SKM-1 (cell line): ENCODE measurements around the gene GIPC1.
"Not testable (repeated sequence)": the region's sequence is repeated elsewhere in the genome, so short reads cannot be mapped to it uniquely, and the experiment has no call there.

Source experiments
- DNase-seq: peaks from one replicate; lab custom pipeline; 2025; ENCODE audit not compliant: unreplicated experiment; lab: John Stamatoyannopoulos, UW

The GIPC1 gene

DNA sequence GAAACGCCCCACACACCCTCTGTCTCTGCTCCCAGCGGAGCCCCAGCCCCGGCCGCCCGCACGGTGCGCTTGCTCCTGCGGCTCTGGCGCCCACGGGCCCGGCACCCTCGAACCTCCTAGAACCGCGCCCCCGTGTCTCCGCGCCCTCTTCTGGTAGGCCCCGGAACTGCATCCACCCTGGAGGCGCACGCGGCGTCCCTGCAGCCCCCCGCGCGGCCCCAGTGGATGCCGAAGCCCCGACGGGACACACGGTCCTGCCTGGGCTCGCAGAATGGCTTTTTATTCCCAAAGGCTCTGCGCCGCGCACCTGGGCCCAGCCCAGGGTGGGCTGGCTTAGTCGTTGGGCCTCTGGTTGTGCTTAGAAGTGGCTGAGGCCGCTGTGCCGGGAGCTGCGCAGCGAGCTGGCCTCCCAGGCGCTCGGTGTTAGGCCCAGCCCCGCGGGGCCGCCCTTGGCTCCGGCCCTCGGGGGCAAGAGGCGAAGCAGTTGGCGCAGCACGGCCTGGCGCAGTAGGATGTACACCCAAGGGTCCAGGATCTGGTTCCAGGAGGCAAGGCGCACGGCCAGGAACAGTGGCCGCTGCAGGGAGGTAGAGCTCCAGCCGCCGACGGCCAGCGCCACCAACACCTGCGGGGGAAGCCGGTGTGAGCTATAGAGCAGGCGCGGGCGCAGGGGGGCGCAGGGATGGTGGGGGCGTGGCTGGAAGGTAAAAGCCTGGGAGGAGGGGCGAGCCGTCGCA, 23.6 kb downstream of the GIPC1 start:
- no peak for DNase-seq

DNA sequence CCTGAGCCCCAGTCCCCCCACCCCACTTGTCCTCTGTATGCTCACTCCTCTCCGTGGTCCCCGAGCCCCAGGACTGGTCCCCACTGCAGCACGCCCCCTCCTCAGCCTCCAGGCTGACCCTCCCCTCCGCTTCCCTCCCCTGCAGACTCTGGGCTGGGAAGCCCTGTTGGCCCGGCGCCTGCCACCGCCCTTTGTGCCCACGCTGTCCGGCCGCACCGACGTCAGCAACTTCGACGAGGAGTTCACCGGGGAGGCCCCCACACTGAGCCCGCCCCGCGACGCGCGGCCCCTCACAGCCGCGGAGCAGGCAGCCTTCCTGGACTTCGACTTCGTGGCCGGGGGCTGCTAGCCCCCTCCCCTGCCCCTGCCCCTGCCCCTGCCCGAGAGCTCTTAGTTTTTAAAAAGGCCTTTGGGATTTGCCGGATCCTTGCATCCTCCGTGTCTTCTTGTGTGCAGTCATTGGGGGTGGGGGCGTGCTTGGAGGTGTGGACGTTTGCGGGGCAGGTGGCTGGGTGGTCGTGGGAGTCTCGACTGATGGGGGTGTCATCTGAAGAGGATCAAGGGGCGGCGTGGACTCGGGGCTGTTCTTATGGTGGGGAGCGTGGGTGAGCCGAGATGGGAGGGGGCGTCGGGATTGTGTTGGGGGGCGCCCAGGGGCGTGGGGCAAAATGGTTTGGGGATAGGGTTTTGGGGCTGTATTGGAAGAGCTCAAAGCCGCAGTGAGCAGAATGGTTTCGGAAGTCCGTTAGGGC, 24.3 kb downstream of the GIPC1 start:
- no peak for DNase-seq

DNA sequence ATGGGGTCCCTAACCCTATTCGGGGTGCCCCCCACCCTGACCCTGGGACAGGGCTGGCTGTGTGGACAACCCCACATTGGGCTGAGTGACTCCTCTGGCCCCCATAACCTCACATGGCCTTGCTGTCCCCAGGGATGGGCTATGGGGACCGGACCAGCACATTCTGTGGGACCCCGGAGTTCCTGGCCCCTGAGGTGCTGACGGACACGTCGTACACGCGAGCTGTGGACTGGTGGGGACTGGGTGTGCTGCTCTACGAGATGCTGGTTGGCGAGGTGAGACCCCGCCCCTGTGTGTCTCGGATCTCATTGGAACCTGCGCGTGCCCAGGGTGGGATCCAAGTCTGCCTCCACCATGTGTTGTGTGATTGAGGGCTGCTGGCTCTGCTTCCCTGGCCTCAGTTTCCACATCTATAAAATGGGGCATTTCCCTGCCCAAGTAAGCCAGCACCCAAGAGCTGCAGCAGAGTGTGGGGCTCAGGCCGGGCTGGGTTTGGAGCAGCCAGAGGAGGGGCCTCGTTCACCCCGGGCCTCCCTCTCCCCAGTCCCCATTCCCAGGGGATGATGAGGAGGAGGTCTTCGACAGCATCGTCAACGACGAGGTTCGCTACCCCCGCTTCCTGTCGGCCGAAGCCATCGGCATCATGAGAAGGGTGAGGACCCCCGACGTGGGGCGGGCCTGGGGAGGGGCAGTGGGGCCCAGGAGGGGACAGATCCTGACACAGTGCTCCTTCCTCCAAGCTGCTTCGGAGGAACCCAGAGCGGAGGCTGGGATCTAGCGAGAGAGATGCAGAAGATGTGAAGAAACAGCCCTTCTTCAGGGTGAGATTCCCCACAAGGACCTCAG, 25.7 kb downstream of the GIPC1 start:
- DNase-seq = no peak

DNA sequence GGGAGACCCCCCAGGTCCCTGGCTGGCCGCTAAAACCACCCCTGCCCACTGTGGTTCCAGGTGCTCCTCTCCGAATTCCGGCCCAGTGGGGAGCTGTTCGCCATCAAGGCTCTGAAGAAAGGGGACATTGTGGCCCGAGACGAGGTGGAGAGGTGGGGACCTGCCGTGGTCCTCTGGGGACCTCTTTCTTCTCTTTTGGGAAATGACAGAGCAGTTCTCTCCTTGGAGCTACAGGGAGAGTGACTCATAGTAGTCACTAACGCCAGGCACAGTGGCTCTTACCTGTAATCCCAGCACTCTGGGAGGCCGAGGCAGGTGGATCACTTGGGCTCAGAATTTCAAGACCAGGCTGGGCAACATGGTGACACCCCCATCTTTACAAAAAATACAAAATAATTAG, 28.1 kb downstream of the GIPC1 start:
- DNase-seq = no peak

DNA sequence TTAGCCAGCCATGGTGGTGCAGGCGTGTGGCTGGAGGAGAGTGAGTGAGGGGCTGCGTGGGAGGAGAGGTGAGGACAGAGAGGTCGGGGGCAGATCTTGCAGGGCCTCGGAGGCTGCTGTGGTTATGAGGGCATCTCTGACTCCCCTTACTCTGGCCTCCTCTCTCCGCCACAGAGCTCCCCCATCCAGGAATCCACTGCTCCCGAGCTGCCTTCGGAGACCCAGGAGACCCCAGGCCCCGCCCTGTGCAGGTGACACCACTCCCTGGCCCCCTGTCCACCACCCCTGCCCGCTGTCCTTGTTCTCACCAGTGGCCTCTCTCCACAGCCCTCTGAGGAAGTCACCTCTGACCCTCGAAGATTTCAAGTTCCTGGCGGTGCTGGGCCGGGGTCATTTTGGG, 28.5 kb downstream of the GIPC1 start:
- DNase-seq = no peak

DNA sequence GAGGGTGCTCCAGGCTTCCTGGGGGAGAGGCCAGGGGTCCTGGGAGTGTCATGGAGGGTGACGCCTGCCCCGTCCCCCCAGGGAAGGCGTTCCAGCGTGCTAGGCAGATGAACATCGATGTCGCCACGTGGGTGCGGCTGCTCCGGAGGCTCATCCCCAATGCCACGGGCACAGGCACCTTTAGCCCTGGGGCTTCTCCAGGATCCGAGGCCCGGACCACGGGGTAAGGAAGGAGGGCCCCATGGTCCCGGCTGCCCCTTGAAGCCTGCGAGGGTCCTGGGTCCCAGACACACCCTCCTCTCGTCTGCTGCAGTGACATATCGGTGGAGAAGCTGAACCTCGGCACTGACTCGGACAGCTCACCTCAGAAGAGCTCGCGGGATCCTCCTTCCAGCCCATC, 32.2 kb downstream of the GIPC1 start:
- no peak for DNase-seq

DNA sequence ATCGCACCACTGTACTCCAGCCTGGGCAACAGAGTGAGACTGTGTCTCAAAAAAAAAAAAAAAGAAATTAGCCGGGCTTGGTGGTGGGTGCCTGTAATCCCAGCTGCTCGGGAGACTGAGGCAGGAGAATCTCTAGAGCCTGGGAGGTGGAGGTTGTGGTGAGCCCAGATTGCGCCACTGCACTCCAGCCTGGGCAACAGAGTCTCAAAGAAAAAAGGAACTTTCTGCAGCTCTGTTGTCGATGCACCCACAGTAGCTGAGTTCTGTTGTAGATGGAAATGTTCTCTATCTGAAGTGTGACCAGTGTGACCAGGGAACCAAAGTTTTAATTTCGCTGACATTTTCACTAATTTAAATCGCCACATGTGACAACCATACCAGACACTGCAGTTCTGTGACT, 33.5 kb downstream of the GIPC1 start:
- DNase-seq = peak; percentile 17

DNA sequence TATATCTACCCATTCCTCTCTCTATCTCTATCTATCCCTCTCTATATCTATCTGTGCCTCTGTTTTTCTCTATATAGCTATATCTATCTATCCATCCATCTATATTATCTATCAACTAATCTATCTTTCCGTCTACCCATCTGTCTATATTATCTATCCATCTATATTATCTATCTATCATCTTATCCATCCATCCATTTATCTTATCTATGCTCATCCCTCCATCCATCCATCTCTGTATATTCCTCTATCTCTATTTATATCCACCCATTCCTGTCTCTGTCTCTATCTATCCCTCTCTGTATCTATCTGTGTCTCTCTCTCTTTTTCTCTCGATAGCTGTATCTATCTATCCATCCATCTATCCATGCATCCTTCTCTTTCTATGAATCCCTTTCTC, 35.0 kb downstream of the GIPC1 start:
- no peak for DNase-seq

DNA sequence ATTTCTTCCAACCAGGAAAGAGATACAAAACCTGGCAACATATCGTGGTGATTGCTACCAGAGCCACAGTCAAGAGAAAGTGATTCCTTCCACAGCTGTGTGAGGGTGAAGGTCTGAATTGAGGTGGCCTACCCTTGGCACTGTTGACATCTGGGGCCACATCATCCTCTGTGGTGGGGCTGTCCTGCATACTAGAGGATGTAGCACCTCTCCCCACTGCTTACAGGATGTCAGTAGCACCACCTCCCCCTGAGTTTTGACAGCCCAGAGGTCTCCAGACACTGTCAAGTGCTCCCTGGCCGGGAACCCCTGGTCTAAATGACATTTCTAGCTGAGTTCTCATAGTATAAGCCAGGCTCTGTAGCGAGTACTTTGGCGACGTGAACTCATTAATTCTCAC, 36.2 kb downstream of the GIPC1 start:
- DNase-seq = no peak

DNA sequence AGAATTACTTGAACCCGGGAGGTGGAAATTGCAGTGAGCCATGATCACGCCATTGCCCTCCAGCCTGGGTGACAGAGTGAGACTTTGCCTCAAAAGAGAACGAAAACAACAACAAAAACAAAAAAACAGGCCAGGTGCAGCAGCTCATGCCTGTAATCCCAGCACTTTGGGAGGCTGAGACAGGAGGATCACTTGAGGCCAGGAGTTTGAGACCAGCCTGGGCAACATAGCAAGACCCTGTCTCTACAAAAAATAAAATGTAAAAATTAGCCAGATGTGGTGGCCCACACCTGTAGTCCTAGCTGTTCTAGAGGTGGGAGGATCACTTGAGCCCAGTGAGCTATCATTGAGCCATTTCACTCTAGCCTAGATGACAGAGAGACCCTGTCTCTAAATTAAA, 43.6 kb downstream of the GIPC1 start:
- not testable (repeated sequence) for DNase-seq

DNA sequence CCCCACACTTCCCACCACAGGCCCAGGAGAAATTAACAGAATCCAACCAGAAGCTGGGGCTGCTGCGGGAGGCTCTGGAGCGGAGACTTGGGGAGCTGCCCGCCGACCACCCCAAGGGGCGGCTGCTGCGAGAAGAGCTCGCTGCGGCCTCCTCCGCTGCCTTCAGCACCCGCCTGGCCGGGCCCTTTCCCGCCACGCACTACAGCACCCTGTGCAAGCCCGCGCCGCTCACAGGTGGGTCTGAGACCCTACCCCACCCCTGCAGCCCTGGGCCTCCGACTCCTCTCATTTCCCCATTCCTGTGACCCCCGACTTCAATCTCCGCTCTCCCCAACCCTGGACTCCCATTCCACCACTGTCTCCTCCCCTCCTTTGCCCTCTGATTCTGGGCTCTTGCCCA, 45.1 kb downstream of the GIPC1 start:
- DNase-seq = no peak

DNA sequence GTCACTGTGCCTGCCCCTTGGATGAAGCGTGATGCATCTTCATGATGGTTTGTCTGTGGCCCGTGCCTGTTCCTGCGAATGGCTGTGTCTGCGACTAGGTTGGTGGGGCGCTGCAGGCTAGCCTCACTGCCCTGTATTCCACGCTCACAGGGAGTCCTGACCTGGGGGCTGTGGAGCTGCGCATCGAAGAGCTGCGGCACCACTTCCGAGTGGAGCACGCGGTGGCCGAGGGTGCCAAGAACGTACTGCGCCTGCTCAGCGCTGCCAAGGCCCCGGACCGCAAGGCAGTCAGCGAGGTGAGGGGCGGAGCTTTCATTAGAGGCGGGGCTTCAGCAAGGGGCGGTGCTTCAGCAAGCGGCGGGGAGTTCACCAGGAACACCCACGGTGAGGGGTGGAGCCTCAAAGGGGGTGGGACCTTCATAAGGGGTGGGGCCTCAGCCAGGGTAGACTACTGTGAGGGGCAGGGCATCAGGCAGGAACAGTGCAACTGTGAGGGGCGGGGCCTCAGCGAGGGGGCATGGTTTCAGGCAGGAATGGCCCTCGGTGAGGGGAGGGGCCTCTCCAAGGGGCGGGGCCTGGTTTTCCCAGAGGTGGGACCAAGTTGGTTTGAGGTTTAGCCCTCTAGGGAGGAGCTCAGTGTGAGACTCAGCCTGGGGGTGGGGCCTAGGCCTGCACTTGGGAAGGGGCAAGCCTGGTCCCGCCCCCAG, 45.6 kb downstream of the GIPC1 start:
- DNase-seq = peak; percentile 32

DNA sequence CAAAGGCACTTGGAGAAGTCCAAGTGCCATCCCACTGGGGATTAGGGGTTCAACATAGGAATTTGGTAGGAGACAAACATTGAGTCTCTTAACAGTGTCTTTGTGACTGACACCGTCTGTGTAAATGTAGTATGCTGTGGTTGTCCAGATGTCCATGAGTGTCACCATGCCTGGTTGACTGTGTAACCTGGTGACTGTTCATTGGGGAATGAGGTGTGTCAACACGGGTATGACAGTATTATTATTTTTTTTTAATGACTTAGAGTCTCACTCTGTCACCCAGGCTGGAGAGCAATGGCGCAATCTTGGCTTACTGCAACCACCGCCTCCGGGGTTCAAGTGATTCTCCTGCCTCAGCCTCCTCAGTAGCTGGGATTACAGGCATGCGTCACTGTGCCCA, 46.6 kb downstream of the GIPC1 start:
- no peak for DNase-seq

DNA sequence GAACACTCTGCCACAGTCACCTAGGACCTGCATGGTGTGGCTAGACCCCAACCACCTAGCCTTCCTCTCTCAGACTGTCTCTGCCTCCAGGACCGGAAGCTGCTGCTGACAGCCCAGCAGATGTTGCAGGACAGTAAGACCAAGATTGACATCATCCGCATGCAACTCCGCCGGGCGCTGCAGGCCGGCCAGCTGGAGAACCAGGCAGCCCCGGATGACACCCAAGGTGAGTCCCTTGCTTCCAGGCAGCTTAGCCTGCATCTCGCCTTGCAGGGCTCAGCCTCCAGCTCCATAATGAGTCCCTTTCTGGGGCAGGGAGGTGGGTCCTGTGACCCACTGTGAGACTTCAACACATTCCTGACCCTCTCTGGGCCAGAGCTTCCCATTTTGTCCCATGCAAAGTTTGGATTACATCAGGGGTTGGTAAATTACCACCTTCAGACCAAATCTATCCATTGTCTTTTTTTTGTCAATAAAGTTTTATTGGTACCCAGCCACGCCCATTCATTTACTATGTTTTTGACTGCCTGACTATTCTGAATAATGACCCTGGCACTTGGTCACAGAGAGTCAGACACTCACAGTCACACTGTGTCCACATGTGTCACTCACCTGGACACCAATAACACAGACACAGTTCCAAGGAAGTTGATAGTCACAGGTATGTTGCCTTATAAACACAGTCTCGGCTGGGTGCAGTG, 49.4 kb downstream of the GIPC1 start:
- no peak for DNase-seq

DNA sequence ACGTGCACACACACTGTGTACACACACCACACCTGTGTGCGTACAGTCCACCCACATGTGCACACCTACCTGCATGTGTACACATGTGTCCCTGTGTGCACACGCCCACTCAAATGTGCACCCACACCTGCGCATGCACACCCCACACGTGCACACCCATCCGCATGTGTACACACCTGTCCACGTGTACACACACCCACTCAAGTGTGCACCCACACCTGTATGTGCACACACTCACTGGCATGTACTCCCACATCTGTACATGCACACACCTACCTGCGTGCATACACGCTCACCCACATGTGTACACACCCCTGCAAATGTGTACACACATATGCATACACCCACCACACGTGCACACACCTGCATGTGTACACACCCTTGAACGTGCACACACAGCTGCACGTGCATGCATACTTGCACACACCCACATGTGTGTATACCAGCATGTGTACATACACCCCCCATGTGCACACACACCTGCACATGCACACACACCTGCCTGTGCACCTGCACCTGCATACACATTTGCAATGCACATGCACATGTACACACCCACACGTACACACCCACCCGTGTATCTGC, 52.2 kb downstream of the GIPC1 start:
- no peak for DNase-seq

DNA sequence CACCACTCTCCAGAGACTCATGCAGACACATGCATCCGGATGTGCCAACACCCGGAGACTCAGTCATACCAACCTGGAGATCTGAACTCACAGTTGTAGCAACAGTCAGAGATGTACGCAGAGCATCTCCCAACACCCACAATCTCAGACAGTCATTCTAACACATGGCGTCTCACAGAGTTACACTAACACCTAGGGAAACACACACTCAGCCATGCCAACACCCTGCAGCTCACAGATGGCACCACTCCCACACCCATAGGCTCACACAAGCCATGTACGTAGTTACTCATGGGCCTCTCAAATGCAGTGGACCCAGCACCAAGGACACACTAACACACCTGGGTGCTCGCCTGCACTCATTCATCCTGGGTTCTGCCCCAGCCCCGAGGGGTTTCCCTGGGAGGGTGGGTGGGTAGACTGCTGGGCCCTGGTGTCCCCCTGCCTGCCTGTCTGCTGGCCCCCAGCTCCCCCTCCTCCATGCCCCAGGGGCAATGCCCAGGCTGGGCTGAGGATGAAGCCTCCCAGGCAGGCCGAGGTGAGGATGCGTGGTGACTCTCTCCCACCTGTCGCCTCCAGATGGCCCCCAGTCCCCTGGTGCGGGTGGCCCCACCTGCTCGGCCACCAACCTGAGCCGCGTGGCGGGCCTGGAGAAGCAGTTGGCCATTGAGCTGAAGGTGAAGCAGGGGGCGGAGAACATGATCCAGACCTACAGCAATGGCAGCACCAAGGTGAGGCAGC, 52.9 kb downstream of the GIPC1 start:
- no peak for DNase-seq

DNA sequence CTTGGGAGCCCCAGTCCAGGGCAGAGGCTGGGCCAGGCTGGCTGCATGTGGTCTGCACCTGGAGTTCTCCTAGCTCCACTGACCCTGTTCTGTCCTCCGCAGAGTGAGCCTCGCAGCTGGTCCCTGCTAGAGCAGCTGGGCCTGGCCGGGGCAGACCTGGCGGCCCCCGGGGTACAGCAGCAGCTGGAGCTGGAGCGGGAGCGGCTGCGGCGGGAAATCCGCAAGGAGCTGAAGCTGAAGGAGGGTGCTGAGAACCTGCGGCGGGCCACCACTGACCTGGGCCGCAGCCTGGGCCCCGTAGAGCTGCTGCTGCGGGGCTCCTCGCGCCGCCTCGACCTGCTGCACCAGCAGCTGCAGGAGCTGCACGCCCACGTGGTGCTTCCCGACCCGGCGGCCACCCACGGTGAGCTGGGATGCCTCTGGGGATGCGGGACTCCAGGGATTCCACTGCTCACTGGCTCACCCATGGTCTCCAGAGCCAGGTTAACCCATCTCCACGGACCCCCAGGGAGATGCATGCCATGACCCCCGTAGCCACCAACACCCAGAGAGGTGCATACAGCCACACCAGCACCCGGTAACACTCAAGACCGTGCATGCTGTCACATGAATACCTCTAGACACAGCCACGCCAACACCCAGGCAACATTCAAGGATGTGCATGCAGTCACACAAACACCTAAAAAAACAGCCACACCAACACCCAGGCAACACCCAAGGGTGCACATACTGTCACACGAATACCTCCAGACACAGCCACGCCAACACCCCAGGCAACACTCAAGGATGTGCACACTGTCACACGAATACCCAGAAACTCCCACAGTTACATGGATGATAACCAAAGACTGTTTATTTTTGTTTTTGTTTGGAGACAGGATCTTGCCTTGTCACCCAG, 54.6 kb downstream of the GIPC1 start:
- no peak for DNase-seq

DNA sequence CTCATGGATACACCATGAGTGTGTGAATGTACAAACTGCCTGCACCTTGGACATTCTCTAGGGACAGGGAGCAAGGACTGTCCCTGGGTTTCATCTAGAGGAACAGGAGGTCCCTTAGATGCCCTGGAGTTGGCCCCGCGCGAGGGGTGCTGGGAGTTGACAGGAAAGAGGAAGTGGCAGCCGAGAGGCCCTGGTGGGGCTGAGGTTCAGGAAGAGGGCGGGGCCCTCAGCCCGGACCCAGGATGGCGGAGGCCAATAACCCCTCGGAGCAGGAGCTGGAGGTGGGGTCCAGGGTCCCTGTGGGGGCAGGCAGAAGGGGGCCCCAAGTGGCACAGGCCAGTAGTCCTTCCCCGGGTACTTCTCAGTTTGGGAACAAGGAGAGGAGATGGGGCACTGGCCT, 55.9 kb downstream of the GIPC1 start:
- peak; percentile 97 for DNase-seq

DNA sequence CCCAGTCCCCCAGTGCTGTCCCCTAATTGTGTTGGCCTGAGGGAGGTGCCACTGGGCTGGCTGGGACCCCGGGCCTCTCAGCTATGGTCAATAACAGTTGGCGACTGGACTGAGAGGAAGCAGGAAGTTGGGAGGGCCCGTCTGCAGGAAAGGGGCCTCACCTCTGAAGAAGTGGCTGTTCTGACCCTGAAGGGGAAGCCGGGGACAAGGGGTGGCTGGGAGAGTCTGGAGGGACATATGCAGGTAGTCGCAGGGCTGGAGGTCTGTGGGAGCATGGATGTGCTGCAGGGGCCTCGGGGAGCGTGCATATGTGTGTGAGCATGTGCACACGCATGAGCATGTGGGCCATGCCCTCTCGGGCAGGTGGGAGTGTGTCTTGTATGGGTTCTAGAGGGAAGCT, 56.9 kb downstream of the GIPC1 start:
- peak; percentile 37 for DNase-seq
